NB4 (cell line): ENCODE measurements around the gene OR5T1.

Experiments
- DNase-seq: peaks from one replicate; pipeline ENCODE4 v3.0.0; 2010; ENCODE audit warnings: low read depth
- H3K4me3 ChIP-seq: one replicate; pipeline ENCODE4 v1.5.1; 2011; ENCODE audit warnings: mild to moderate bottlenecking, low read depth, low read length, moderate library complexity
- CTCF ChIP-seq: IDR thresholded peaks from one replicate; pipeline ENCODE4 v1.5.1; 2012; ENCODE audit warnings: low read depth, low read length
- MAX ChIP-seq: IDR thresholded peaks from 2 replicates; pipeline ENCODE4 v1.6.1; 2011; ENCODE audit warnings: low read depth, low read length
- MYC ChIP-seq: IDR thresholded peaks from 2 replicates; pipeline ENCODE4 v1.6.1; 2011; ENCODE audit warnings: low read depth, low read length
- POLR2A ChIP-seq: IDR thresholded peaks from 2 replicates; pipeline ENCODE4 v1.6.1; 2011; ENCODE audit warnings: mild to moderate bottlenecking; ENCODE audit not compliant: insufficient read length; ENCODE audit errors: extremely low read depth

OR5T1 gene

GRCh38 chr11:56273854-56274253 lies at the start of gene OR5T1:
Gene OR5T1 (plus strand): TSS chr11:56274154. CDS start chr11:56275639, 1,485 bp downstream.
- no peak for DNase-seq
- TF ChIP-seq MAX (no peak), CTCF (no peak), MYC (no peak), POLR2A (no peak)
- no peak within 1 kb of the TSS for H3K4me3 ChIP-seq

GRCh38 chr11:56234155-56234554 lies 39.8 kb upstream of the OR5T1 start, which contains the start of gene OR5T2:
Gene OR5T2 (minus strand): TSS chr11:56234255. CDS start chr11:56233062, 1,193 bp downstream.
- H3K4me3 ChIP-seq, result no peak within 1 kb of the TSS
- TF ChIP-seq POLR2A (no peak), CTCF (no peak), MYC (no peak), MAX (no peak)
- no peak for DNase-seq

- no peak for DNase-seq
- no peak within 1 kb of the TSS for H3K4me3 ChIP-seq
- TF ChIP-seq MYC (no peak), MAX (no peak), CTCF (no peak), POLR2A (no peak)
Measured at GRCh38 chr11:56251954-56252353, 22.0 kb upstream of the OR5T1 start, which contains the start of gene OR5T3. Gene OR5T3 (plus strand): TSS chr11:56252254. CDS start chr11:56252254, 0 bp downstream.

GRCh38 chr11:56271092-56271491 lies 2.9 kb upstream of the OR5T1 start:
- no peak for TF ChIP-seq MAX
- no peak for TF ChIP-seq CTCF
- no peak for TF ChIP-seq MYC
- no peak for TF ChIP-seq POLR2A

GRCh38 chr11:56292154-56292553 lies 18.2 kb downstream of the OR5T1 start, which contains the start of gene OR8H1:
Gene OR8H1 (minus strand): TSS chr11:56292254. CDS start chr11:56291062, 1,192 bp downstream.
- TF ChIP-seq CTCF, result no peak
- TF ChIP-seq MAX, result no peak
- TF ChIP-seq MYC, result no peak
- no peak for TF ChIP-seq POLR2A
- no peak for DNase-seq
- no peak within 1 kb of the TSS for H3K4me3 ChIP-seq

More at GRCh38 chr11:56271092-56271491, 2.9 kb upstream of the OR5T1 start:
- H3K4me3 ChIP-seq, result no peak overlapping the region
- DNase-seq, result no peak
